ENCODE results near the gene RNF212B. TPM values are rescaled to one million over a fixed set of nuclear protein-coding genes. Genes with fewer than 3 reads are reported as not detected.
"Not testable (repeated sequence)": the region's sequence is repeated elsewhere in the genome, so short reads cannot be mapped to it uniquely, and the experiment has no call there.

Gene RNF212B
- polyA plus RNA-seq, 5 donors, result 0.65 to 1.6 (median 1.1) TPM; not detected in 1

- DNase-seq, result not testable (repeated sequence)
Measured at GRCh38 chr14:23241061-23241715, 3.5 kb downstream of the RNF212B start.

GRCh38 chr14:23242076-23242475, 4.3 kb downstream of the RNF212B start:
- DNase-seq, result no peak

DNA sequence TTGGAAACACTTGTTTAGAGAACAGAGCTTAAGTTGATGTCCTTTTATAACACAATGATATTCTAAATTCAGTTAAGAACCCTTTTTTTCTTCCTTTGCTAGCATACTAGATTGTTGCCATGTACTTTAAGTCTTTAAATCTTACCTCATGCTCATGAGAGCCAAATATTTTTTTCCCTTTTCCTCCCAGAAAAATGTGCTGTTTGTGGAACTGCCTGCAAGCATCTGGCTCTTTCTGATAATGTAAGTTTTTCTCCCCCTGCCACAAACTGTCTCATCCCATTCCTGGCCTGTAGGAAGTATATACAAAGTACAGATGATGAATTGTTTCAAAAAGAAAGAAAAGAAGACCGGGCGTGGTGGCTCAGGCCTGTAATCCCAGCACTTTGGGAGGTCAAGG, 5.3 kb downstream of the RNF212B start:
- no peak for DNase-seq

GRCh38 chr14:23245282-23245681, 7.5 kb downstream of the RNF212B start:
- no peak for DNase-seq

- no peak for DNase-seq
Measured at GRCh38 chr14:23248601-23249000, 10.9 kb downstream of the RNF212B start.

DNA sequence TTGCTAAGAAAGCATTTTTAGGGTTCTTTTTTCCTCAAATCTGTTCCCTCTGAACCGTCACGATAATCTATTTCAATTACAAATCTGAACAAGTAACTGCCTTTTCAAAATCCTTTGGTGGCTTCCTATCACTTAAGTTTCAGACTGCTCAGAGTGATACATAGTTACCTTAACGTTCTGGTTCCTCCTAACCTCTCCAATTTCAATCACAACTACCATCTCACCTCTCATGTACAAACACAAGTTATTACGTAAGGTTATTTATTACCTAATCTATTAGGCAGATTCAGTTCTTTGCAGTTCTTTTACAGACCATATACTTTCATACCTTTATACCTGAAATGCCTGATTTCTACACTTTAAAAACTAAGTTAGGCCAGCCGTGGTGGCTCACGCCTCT, 12.1 kb downstream of the RNF212B start:
- no peak for DNase-seq

GRCh38 chr14:23252006-23252405, 14.3 kb downstream of the RNF212B start:
- DNase-seq, result no peak

DNA sequence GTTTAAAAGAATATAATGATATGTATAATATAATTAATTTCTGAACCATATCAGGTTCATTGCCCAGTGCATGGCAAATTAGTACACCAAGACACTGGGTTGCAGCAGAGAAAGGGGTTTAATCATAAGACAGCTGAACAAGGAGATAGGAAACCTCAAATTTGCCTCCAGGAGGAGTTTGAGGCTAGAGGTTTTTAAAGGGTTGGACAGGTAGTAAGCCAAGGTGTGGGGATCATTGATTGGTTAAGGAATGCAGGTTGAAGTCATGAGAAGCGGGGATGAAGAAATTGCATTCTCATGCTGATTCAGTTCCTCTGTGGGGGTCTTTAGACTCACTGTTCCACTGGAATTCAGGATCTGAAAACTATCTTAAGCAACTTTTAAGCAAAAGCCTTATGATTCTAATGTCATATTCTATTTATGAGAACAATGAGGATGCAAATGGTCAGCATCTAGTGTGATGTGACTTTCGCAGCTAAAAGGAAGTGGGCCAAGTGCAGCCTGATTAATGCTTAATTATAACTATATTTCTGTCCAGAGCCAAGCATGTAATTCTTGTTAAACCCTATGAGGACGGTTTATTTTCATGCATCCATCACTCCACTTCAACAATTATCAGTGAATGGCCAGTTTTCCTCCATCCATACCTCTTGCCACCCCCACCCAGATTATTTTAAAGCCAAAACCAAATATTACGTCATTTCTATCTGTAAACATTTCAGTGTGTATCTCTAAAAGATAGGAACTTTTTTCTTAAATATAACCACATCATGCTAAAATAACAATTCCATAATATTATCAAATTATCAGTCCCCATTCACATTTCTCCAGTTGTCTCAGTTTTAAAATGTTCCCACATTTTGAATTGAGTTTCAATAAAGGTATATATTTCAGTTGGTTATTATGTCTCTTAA, 14.9 kb downstream of the RNF212B start:
- no peak for DNase-seq

DNA sequence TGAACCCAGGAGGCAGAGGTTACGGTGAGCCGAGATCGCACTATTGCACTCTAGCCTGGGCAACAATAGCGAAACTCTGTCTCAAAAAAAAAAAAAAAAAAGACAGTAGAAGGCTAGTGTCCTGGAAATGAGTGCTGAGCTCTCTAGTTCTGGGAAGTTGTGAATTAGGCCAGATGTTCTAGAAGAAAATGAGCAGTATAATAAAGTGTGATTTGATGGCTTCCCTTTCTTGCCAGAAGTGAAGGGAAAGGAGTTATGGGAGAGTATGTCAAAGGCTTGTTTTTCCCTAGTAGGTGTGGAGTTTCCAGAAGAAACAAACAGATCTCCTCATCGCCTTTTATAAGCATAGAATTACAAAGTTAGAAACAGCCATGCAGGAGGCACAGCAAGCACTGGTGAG, 20.5 kb downstream of the RNF212B start:
- DNase-seq, result no peak

DNA sequence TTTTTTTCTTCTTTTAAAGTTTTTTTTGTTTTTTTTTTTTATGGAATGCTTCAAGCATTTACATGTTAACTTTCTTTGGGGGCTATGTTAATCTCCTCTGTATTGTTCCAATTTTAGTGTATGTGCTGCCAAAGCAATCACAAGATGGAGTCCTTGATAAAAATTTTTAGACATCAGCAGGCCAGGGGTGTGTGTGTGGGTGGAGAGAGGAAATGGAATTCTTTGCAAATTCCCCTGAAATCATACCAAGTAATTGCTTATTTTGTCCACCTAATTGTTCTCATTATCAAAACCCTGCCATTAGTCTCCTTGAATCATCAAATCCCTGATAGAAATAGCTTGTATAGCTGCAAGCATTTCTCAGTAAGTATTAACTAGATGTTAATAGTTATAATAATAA, 21.7 kb downstream of the RNF212B start:
- no peak for DNase-seq

- not testable (repeated sequence) for DNase-seq
Measured at GRCh38 chr14:23260849-23261248, 23.1 kb downstream of the RNF212B start.

DNA sequence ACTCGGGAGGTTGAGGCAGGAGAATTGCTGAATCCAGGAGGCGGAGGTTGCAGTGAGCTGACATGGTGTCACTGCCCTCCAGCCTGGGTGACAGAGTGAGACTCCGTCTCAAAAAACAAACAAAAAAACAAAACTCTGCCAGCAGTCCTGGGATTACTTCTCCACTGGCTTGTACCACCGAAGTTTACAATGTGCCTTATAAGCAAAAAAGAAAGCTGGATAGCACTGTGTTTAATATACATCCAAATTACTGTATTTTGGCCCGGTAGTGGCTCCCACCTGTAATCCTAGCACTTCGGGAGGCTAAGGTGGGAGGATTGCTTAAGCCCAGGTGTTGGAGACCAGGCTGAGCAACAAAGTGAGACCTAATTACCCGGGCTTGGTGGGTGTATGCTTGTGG, 31.5 kb downstream of the RNF212B start:
- DNase-seq, result no peak

DNA sequence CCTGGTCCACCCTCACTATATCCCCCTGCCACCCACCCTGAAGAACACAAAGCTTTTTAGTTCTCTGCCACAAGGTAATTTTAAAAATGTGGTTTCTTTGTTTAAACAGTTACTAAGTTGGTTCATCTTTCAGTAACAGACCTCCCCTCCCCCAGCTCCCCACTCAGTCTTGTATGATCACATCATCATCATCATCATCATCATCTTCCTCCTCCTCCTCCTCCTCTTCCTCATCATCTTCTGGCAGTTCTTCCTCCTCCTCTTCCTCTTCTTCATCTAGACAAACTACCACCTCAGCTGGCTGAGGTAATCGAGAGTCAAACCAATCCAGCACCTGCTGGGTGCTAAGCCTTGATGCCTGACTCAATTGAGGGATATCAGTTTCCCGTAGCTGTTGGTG, 37.7 kb downstream of the RNF212B start:
- no peak for DNase-seq

GRCh38 chr14:23277189-23277588, 39.5 kb downstream of the RNF212B start:
- no peak for DNase-seq

GRCh38 chr14:23277928-23278327, 40.2 kb downstream of the RNF212B start:
- DNase-seq, result not testable (repeated sequence)

- DNase-seq, result no peak
Measured at GRCh38 chr14:23281247-23281646, 43.5 kb downstream of the RNF212B start.

DNA sequence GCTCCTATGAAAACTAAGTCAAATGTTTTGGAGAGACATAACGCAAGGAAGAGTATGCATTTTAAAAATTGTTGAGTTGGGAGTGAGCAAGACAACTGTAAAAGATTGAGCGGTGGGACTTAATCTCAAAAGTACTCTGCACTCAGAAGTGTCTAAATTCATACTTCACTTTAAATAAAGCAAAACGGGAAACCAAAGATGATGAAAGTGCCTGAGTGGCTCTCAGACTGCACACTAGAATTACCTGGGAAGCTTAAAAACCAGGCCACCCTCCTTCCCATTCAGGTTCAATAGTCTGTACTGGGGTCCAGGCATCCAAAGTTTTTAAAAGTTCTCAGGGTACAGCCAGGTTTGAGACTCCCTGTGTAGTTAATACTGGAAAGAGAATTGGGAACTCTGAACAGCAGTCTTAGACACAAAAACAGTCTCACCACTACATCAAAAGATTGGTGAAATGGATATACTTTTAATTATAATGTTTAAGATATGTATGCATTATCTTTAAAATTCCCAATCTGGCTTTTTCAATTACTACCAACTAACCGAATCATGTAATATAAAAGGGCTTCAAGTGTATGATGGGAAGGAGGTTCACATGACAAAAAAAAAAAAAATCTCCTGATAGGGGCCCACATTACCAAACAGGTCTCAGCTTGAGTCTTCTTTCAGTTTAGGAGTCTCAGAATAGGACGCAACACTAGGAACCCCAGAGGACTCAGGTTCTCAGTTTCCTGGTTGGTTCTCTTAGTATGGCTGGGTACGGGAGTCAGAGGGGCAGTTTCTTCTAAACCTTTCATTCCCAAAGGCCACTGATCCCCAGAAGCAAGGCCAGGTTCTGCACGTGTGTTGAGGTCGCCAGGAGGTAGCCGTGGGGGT, 47.2 kb downstream of the RNF212B start:
- DNase-seq, result peak in 1 of 2 donors; percentile 20

DNA sequence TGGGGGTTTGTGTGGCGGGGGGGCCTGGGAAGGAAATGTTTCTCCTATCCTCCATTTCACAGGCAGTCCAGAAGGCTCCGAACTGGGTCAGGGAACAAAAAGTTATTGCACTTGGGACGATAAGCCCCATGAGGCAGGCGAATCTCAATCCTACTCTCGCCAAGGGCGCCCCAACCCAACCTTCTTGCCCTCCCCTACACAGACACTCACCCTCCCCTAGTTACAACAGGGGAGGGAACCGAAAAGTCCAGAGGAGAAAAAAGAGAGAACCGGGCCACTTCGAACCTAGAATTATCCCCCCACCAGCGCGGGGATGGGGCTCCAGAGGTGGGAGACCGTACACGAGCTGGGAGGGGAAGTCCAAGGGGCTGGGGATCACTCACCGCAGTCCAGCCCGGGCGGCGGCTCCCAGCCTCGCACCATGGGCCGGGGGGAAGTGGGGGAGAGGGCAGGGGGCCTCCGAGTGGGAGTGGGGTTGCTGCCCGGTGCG, 47.8 kb downstream of the RNF212B start:
- DNase-seq, result no peak

GRCh38 chr14:23286020-23286901, 48.5 kb downstream of the RNF212B start, which contains the start of gene HOMEZ:
HOMEZ (minus strand) TSS chr14:23286132; CDS start chr14:23285952, 180 bp downstream.
- DNase-seq, result peak; percentile 94 to 97

GRCh38 chr14:23286902-23287479, 49.3 kb downstream of the RNF212B start:
- DNase-seq, result no peak
